Suprapubic skin (tissue), 4 donors: ENCODE measurements around the gene CFAP45. TPM values are rescaled to one million over a fixed set of nuclear protein-coding genes. Genes with fewer than 3 reads are reported as not detected.

Source experiments
- DNase-seq, 2 donors: peaks; one replicate each; pipeline ENCODE4 v3.0.0-alpha.2; 2019; ENCODE audit warnings: low spot score in 2 of 2
- H3K27ac ChIP-seq: fragments of 200-600 bp; sonication (generic); one replicate; pipeline ENCODE4 v1.5.1; 2019
- H3K27me3 ChIP-seq: fragments of 200-600 bp; sonication (generic); one replicate; pipeline ENCODE4 v1.5.1; 2019
- H3K36me3 ChIP-seq: fragments of 200-600 bp; sonication (generic); one replicate; pipeline ENCODE4 v1.5.1; 2019
- H3K4me1 ChIP-seq: fragments of 200-600 bp; sonication (generic); one replicate; pipeline ENCODE4 v1.5.1; 2019
- H3K4me3 ChIP-seq: fragments of 200-600 bp; sonication (generic); one replicate; pipeline ENCODE4 v1.5.1; 2019; ENCODE audit warnings: mild to moderate bottlenecking
- H3K9me3 ChIP-seq: fragments of 200-600 bp; sonication (generic); one replicate; pipeline ENCODE4 v1.5.1; 2019
- CTCF ChIP-seq, 2 donors: fragments of 200-600 bp in 1 of 2; fragments of 450-650 bp in 1 of 2; sonication (generic) in 1 of 2; IDR thresholded peaks; one replicate each; pipeline ENCODE4 v1.5.1; 2016 to 2019; ENCODE audit warnings: antibody characterized with exemption in 2 of 2, mild to moderate bottlenecking in 1 of 2, moderate library complexity in 1 of 2
- EP300 ChIP-seq: sonication (generic); formaldehyde crosslinking; IDR thresholded peaks from one replicate; pipeline ENCODE4 v1.6.1; 2017; ENCODE audit warnings: antibody characterized with exemption
- POLR2A ChIP-seq, 2 donors: fragments of 450-650 bp; IDR thresholded peaks; one replicate each; pipeline ENCODE4 v1.6.1; 2017; ENCODE audit warnings: antibody characterized with exemption in 2 of 2, mild to moderate bottlenecking in 2 of 2, moderate library complexity in 2 of 2
- POLR2AphosphoS5 ChIP-seq, 3 donors: sonication (generic); formaldehyde crosslinking; IDR thresholded peaks; one replicate each; pipeline ENCODE4 v1.6.1; 2017; ENCODE audit warnings: antibody characterized with exemption in 3 of 3
- WGBS: methylation state at CpG from one replicate; pipeline ENCODE4 v1.1.5; 2018; 5-methylcytosine and 5-hydroxymethylcytosine counted together
- total RNA-seq, 4 donors: library from RNA; depleted of rRNA; stranded (reverse); fragments of >200 nt; gene quantifications; one replicate each; pipeline ENCODE4 v1.1.0, GENCODE V29; 2016

Gene CFAP45
- 1 to 10 TPM in 3 of 4 donors, under 1 TPM in 1; 0.78 to 2.1 (median 1.6) TPM for total RNA-seq

GRCh38 chr1:159900086-159900680, at the start of gene CFAP45:
Gene CFAP45 (minus strand): TSS chr1:159900165. CDS start chr1:159900098, 67 bp downstream.
- WGBS, result 20% methylated on average over 26 of the region's 30 CpGs
- peaks cover 23% of the 10 kb centered on the region for H3K4me1 ChIP-seq
- TF ChIP-seq CTCF (IDR thresholded peaks at IDR 0.05), result no peak
- no peak for TF ChIP-seq EP300
- no peak for TF ChIP-seq POLR2AphosphoS5 (IDR thresholded peaks at IDR 0.05)
- TF ChIP-seq POLR2A (IDR thresholded peaks at IDR 0.05), result no peak
- no peaks in the 10 kb centered on the region for H3K9me3 ChIP-seq
- no peaks in the 10 kb centered on the region for H3K36me3 ChIP-seq
- peak; percentile 86 for DNase-seq
- H3K27me3 ChIP-seq, result no peaks in the 10 kb centered on the region
- H3K4me3 ChIP-seq, result peak within 1 kb of the TSS; percentile 28
- peak within 1 kb of the TSS; percentile 71 for H3K27ac ChIP-seq

GRCh38 chr1:159949123-159949522, 49.2 kb upstream of the CFAP45 start:
- 51% methylated on average over 6 of the region's 6 CpGs for WGBS
- peaks cover 5% of the 10 kb centered on the region for H3K27me3 ChIP-seq
- H3K9me3 ChIP-seq, result no peaks in the 10 kb centered on the region
- peaks cover 47% of the 10 kb centered on the region for H3K4me1 ChIP-seq
- TF ChIP-seq POLR2A (IDR thresholded peaks at IDR 0.05), result no peak
- no peak for TF ChIP-seq CTCF (IDR thresholded peaks at IDR 0.05)
- no peak for TF ChIP-seq POLR2AphosphoS5 (IDR thresholded peaks at IDR 0.05)
- no peak for TF ChIP-seq EP300
- DNase-seq, result peak in 1 of 2 donors; percentile 60
- H3K36me3 ChIP-seq, result no peaks in the 10 kb centered on the region
- no peak overlapping the region for H3K4me3 ChIP-seq
- no peak overlapping the region for H3K27ac ChIP-seq

GRCh38 chr1:159947942-159948341, 48.0 kb upstream of the CFAP45 start:
- Histone ChIP-seq H3K27ac (no peak overlapping the region), H3K36me3 (no peaks in the 10 kb centered on the region), H3K9me3 (no peaks in the 10 kb centered on the region), H3K4me3 (no peak overlapping the region), H3K4me1 (peaks cover 59% of the 10 kb centered on the region), H3K27me3 (peaks cover 4% of the 10 kb centered on the region)
- TF ChIP-seq EP300 (no peak), CTCF (IDR thresholded peaks at IDR 0.05) (no peak), POLR2AphosphoS5 (IDR thresholded peaks at IDR 0.05) (no peak), POLR2A (IDR thresholded peaks at IDR 0.05) (no peak)
- 75% methylated on average over 1 of the region's 1 CpG for WGBS
- no peak for DNase-seq

GRCh38 chr1:159946242-159947187, 46.5 kb upstream of the CFAP45 start:
- H3K27ac ChIP-seq, result peak overlapping the region; percentile 68
- no peaks in the 10 kb centered on the region for H3K36me3 ChIP-seq
- peak overlapping the region; percentile 58 for H3K4me3 ChIP-seq
- peaks cover 71% of the 10 kb centered on the region for H3K4me1 ChIP-seq
- H3K9me3 ChIP-seq, result no peaks in the 10 kb centered on the region
- WGBS, result 42% methylated on average over 9 of the region's 9 CpGs
- TF ChIP-seq EP300 (no peak), CTCF (IDR thresholded peaks at IDR 0.05) (no peak), POLR2A (IDR thresholded peaks at IDR 0.05) (no peak), POLR2AphosphoS5 (IDR thresholded peaks at IDR 0.05) (no peak)
- peaks cover 9% of the 10 kb centered on the region for H3K27me3 ChIP-seq
- peak in 1 of 2 donors; percentile 55 for DNase-seq
